ENCODE measurements around the gene RMP24.

Gene RMP24

DNA sequence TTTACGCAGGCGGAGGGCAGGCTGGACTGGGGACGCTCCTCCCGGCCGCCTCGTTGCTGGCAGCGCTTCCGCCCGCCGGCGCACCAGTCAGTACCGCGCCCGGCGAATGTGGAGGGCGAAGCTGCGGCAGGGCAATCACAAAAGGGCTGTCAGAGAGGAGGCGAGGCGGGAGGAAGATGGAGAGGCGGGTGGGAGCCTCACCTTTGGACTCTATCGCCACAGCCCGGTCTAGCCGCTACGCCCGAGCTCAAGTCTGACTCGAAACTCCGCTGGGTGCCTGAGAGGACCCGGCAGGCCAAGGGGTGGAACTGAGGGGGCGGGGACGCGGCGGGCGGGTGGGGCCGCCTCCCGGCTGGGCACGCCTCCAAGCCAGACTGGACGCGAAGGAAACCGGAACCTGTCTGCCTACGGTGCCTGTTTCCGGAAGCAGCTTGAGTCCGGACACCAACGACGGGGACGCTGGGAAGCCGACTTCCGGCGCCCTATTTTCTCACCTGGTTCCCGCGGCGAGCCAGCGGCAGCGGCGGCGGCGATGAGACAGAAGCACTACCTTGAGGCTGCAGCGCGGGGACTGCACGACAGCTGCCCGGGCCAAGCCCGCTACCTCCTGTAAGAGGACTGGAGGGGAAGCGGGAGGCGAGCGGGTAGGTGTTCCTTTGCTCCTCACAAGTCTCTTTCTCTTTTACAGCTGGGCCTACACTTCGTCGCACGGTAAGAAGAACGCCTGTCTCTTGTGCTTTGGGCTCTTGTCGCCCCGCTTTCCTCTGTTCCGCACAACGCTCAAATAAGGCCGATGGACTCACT, at the start of gene RMP24:
Gene RMP24 (plus strand): TSS at position 483 of the 804 bp plus-strand sequence.
- H3K27ac ChIP-seq (ENCODE audit: insufficient read depth, low read length, poor library complexity, severe bottlenecking), result peak within 1 kb of the TSS; percentile 77
- DNase-seq, result peak; percentile 90 to 92 (median 91)
- H3K9me3 ChIP-seq (ENCODE audit: control insufficient read depth, low read length), result no peaks in the 10 kb centered on the region
- peaks cover 24% of the 10 kb centered on the region for H3K4me1 ChIP-seq (ENCODE audit: control insufficient read depth, insufficient read depth, low read length, poor library complexity, severe bottlenecking)
- peak within 1 kb of the TSS; percentile 70 for H3K4me3 ChIP-seq (ENCODE audit: insufficient read depth, low read depth, low read length, poor library complexity, severe bottlenecking)
- no peaks in the 10 kb centered on the region for H3K27me3 ChIP-seq (replicated peaks; ENCODE audit: control insufficient read depth, insufficient read depth, low read length, poor library complexity, severe bottlenecking)
- H3K36me3 ChIP-seq (ENCODE audit: control insufficient read depth, insufficient read depth, low read length), result peaks cover 15% of the 10 kb centered on the region

DNA sequence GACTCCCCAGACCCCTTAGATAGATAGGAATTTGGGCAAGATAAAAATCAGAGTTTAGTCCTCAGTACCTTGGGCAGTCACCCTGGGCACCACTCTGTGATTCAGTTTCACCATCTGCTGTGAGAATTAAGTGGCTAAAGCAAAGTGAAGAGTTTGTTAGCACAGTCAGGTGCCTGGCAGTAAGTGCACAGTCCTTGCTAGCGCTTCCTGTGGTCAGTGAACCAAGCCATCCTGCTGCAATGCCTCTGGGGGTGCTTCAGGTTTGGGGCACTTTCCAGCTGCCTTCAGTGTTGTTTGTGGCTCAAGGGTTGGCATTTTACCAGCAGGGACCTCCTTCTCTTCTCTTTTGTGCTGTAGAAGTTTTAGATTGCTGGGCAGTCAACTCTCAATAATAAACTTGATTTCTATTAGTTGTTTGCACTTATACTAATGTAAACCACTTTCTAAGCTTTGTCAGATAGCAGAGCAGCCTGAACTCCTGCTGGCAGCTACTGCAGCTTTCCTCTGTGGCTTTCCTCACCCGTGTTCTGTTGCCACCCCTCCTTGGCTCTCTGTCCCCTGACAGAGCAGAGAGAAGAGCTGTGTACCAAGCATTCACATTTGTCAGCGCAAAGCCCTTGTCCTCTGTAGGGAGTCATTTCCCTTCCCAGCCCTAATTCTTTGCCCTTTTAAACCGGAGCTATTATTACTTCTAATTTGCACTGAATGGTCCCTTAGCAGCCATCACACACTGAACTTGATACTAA, 48.4 kb upstream of the RMP24 start:
- H3K36me3 ChIP-seq (ENCODE audit: control insufficient read depth, insufficient read depth, low read length), result no peaks in the 10 kb centered on the region
- H3K4me3 ChIP-seq (ENCODE audit: insufficient read depth, low read depth, low read length, poor library complexity, severe bottlenecking), result no peak overlapping the region
- no peaks in the 10 kb centered on the region for H3K27me3 ChIP-seq (replicated peaks; ENCODE audit: control insufficient read depth, insufficient read depth, low read length, poor library complexity, severe bottlenecking)
- no peak for DNase-seq
- H3K27ac ChIP-seq (ENCODE audit: insufficient read depth, low read length, poor library complexity, severe bottlenecking), result no peak overlapping the region
- H3K9me3 ChIP-seq (ENCODE audit: control insufficient read depth, low read length), result no peaks in the 10 kb centered on the region
- no peaks in the 10 kb centered on the region for H3K4me1 ChIP-seq (ENCODE audit: control insufficient read depth, insufficient read depth, low read length, poor library complexity, severe bottlenecking)

DNA sequence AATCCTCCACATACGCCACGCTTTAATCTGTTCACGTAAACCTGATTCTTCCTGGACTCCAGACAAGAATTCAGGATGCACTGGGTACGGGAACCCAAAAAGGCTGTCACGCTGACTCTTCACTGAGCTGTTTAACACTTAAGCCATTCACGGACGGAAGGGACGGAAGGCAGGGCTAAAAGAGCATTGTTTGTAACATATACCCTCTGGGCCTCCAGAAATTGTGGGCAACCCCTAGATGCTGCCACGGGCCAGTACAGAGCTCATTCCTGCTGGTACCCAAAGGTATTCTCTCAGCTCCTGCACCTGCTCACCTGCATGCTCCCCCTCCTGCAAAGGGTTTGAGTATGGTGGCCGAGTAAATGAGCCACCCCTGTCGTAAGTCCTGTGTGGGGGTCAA, 45.6 kb upstream of the RMP24 start:
- Histone ChIP-seq H3K4me1 (ENCODE audit: control insufficient read depth, insufficient read depth, low read length, poor library complexity, severe bottlenecking) (no peaks in the 10 kb centered on the region), H3K27me3 (replicated peaks; ENCODE audit: control insufficient read depth, insufficient read depth, low read length, poor library complexity, severe bottlenecking) (no peaks in the 10 kb centered on the region), H3K36me3 (ENCODE audit: control insufficient read depth, insufficient read depth, low read length) (no peaks in the 10 kb centered on the region), H3K27ac (ENCODE audit: insufficient read depth, low read length, poor library complexity, severe bottlenecking) (no peak overlapping the region), H3K9me3 (ENCODE audit: control insufficient read depth, low read length) (no peaks in the 10 kb centered on the region), H3K4me3 (ENCODE audit: insufficient read depth, low read depth, low read length, poor library complexity, severe bottlenecking) (no peak overlapping the region)
- no peak for DNase-seq

DNA sequence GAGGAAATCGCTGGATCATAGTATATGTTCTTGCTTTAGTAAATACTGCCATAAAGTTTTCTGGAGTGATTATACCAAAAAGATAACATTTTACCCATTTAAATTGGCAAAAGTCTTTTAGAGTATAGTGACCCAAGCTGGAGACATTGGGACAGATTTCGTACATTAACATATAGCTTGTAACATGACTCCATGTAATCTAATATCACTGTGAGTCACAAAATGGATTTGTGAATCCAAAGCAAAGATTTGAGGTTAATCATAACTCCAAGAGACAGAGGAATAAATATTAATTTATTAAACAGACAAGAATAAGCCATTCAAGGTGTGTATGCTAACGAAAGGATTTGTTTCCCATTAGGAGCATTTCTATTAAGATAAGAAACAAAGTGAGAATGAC, 45.0 kb upstream of the RMP24 start:
- no peak for DNase-seq

DNA sequence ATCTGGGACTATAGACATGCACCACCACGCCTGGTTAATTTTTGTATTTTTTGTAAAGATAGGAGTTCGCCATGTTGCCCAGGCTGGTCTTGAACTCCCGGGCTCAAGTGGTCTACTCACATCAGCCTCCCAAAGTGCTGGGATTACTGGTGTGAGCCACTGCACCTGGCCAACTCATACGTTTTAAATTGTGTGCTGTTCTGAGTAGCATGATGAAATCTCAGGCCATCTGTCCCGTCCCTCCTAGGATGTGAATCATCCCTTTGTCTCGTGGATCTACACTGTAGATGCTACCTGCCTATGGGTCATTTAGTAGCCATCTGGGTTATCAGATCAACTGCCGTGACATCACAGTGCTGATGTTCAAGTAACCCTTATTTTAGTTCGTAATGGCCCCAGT, 38.5 kb upstream of the RMP24 start:
- no peak for DNase-seq
- no peaks in the 10 kb centered on the region for H3K27me3 ChIP-seq (replicated peaks; ENCODE audit: control insufficient read depth, insufficient read depth, low read length, poor library complexity, severe bottlenecking)
- H3K4me3 ChIP-seq (ENCODE audit: insufficient read depth, low read depth, low read length, poor library complexity, severe bottlenecking), result no peak overlapping the region
- H3K4me1 ChIP-seq (ENCODE audit: control insufficient read depth, insufficient read depth, low read length, poor library complexity, severe bottlenecking), result no peaks in the 10 kb centered on the region
- no peaks in the 10 kb centered on the region for H3K9me3 ChIP-seq (ENCODE audit: control insufficient read depth, low read length)
- H3K27ac ChIP-seq (ENCODE audit: insufficient read depth, low read length, poor library complexity, severe bottlenecking), result no peak overlapping the region
- no peaks in the 10 kb centered on the region for H3K36me3 ChIP-seq (ENCODE audit: control insufficient read depth, insufficient read depth, low read length)

More for the DNA sequence above, 45.0 kb upstream of the RMP24 start:
- H3K27me3 ChIP-seq (replicated peaks; ENCODE audit: control insufficient read depth, insufficient read depth, low read length, poor library complexity, severe bottlenecking), result no peaks in the 10 kb centered on the region
- H3K36me3 ChIP-seq (ENCODE audit: control insufficient read depth, insufficient read depth, low read length), result no peaks in the 10 kb centered on the region
- no peaks in the 10 kb centered on the region for H3K9me3 ChIP-seq (ENCODE audit: control insufficient read depth, low read length)
- H3K4me1 ChIP-seq (ENCODE audit: control insufficient read depth, insufficient read depth, low read length, poor library complexity, severe bottlenecking), result no peaks in the 10 kb centered on the region
- no peak overlapping the region for H3K4me3 ChIP-seq (ENCODE audit: insufficient read depth, low read depth, low read length, poor library complexity, severe bottlenecking)
- no peak overlapping the region for H3K27ac ChIP-seq (ENCODE audit: insufficient read depth, low read length, poor library complexity, severe bottlenecking)

DNA sequence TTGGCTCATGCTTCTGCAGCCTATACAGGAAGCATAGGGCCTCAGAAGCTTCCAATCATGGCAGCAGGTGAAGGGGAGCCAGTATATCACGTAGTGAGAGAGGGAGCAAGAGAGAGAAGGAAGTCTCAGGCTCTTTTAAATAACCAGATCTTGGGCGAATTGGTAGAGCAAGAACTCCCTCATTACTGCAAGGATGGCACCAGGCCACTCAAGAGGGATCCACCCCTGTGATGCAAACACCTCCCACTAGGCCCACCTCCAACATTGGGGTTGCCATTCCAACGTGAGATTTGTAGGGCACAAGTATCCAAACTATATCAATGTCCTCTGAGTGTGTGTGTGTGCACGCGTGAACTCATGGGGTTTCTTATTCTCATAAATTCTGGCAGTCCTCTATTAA, 37.6 kb upstream of the RMP24 start:
- Histone ChIP-seq H3K27me3 (replicated peaks; ENCODE audit: control insufficient read depth, insufficient read depth, low read length, poor library complexity, severe bottlenecking) (no peaks in the 10 kb centered on the region), H3K36me3 (ENCODE audit: control insufficient read depth, insufficient read depth, low read length) (no peaks in the 10 kb centered on the region), H3K4me1 (ENCODE audit: control insufficient read depth, insufficient read depth, low read length, poor library complexity, severe bottlenecking) (no peaks in the 10 kb centered on the region), H3K4me3 (ENCODE audit: insufficient read depth, low read depth, low read length, poor library complexity, severe bottlenecking) (no peak overlapping the region), H3K27ac (ENCODE audit: insufficient read depth, low read length, poor library complexity, severe bottlenecking) (no peak overlapping the region), H3K9me3 (ENCODE audit: control insufficient read depth, low read length) (no peaks in the 10 kb centered on the region)
- DNase-seq, result no peak

DNA sequence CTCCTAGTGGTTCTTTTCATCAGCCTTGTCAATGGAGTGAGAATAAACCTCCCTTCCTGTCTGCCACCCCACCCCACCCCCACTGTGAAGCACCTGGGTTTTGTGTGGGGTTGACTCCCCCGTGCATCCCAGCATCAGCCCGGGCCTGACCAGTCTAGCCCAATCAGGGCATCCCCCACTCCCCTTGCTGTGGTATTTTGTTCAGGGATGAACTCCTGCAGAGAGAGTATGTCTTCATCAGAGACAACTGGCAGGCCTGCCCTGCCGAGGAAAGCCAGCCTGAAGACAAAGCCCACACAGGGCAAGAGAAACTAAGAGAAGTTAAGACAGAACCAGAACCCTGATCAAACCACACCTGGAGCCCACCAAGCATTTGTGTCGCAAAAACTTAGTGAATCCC, 36.7 kb upstream of the RMP24 start:
- no peaks in the 10 kb centered on the region for H3K9me3 ChIP-seq (ENCODE audit: control insufficient read depth, low read length)
- H3K4me3 ChIP-seq (ENCODE audit: insufficient read depth, low read depth, low read length, poor library complexity, severe bottlenecking), result no peak overlapping the region
- no peaks in the 10 kb centered on the region for H3K4me1 ChIP-seq (ENCODE audit: control insufficient read depth, insufficient read depth, low read length, poor library complexity, severe bottlenecking)
- no peaks in the 10 kb centered on the region for H3K27me3 ChIP-seq (replicated peaks; ENCODE audit: control insufficient read depth, insufficient read depth, low read length, poor library complexity, severe bottlenecking)
- no peak overlapping the region for H3K27ac ChIP-seq (ENCODE audit: insufficient read depth, low read length, poor library complexity, severe bottlenecking)
- DNase-seq, result no peak
- no peaks in the 10 kb centered on the region for H3K36me3 ChIP-seq (ENCODE audit: control insufficient read depth, insufficient read depth, low read length)

DNA sequence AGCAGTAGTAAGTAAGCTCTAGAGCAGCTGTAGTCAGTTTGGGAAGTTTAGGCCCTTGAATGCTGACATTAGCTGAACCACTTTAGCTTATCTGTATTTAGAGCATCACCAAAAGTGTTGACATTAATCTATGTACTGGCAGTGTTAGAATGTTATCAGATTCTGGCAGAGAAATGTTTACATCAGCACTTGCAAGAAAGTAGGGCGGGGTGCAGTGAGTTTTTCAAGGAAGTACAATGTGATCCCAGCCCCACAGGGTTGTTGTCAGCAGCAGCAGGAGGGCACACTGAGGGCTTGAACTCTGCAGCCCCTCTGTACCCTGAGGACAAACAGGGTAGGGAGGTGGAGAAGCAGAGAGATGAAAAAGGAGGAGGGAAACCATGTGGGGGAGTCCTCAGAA, 35.5 kb upstream of the RMP24 start:
- no peaks in the 10 kb centered on the region for H3K36me3 ChIP-seq (ENCODE audit: control insufficient read depth, insufficient read depth, low read length)
- no peak for DNase-seq
- H3K4me3 ChIP-seq (ENCODE audit: insufficient read depth, low read depth, low read length, poor library complexity, severe bottlenecking), result no peak overlapping the region
- no peaks in the 10 kb centered on the region for H3K27me3 ChIP-seq (replicated peaks; ENCODE audit: control insufficient read depth, insufficient read depth, low read length, poor library complexity, severe bottlenecking)
- no peaks in the 10 kb centered on the region for H3K4me1 ChIP-seq (ENCODE audit: control insufficient read depth, insufficient read depth, low read length, poor library complexity, severe bottlenecking)
- no peak overlapping the region for H3K27ac ChIP-seq (ENCODE audit: insufficient read depth, low read length, poor library complexity, severe bottlenecking)
- no peaks in the 10 kb centered on the region for H3K9me3 ChIP-seq (ENCODE audit: control insufficient read depth, low read length)

DNA sequence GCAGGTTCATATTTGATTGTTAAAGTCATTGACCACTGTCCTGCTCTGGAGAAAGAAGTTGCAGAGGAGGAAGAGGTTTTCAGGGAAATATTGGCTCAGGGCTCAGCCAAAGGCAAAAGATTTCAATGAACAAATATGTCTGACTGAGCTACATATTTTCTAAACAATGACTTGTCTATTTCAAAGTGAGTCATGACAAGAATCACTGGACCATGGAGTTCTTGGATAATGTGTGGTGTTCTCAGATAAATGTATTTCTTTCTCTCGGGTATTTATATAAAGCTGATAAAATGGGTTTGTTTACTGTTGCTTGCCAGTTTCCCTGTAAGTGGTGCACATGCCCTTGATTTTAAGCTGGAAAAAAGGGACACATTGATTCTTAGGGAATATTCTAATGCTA, 34.3 kb upstream of the RMP24 start:
- Histone ChIP-seq H3K36me3 (ENCODE audit: control insufficient read depth, insufficient read depth, low read length) (no peaks in the 10 kb centered on the region), H3K4me3 (ENCODE audit: insufficient read depth, low read depth, low read length, poor library complexity, severe bottlenecking) (no peak overlapping the region), H3K9me3 (ENCODE audit: control insufficient read depth, low read length) (no peaks in the 10 kb centered on the region), H3K27me3 (replicated peaks; ENCODE audit: control insufficient read depth, insufficient read depth, low read length, poor library complexity, severe bottlenecking) (no peaks in the 10 kb centered on the region), H3K4me1 (ENCODE audit: control insufficient read depth, insufficient read depth, low read length, poor library complexity, severe bottlenecking) (no peaks in the 10 kb centered on the region), H3K27ac (ENCODE audit: insufficient read depth, low read length, poor library complexity, severe bottlenecking) (no peak overlapping the region)
- DNase-seq, result no peak

DNA sequence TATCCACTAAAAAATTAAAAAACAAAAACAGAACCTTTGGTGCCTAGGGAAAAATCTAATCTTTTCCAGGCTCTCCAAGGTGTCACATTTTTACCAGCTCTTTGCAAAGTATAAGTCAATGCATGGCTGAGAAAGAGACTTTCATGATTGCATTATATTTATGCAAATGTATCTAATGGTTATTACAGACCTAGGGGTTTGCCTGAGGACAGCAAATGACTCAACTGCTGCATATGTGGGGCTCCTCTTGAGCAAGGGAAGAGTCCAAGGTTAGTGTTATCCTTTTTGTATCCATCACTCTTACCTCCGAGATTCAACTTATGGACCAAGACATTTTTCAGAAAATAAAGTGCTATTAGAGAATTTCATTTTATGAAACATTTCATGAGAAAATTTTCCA, 33.9 kb upstream of the RMP24 start:
- H3K9me3 ChIP-seq (ENCODE audit: control insufficient read depth, low read length), result no peaks in the 10 kb centered on the region
- H3K4me3 ChIP-seq (ENCODE audit: insufficient read depth, low read depth, low read length, poor library complexity, severe bottlenecking), result no peak overlapping the region
- no peaks in the 10 kb centered on the region for H3K27me3 ChIP-seq (replicated peaks; ENCODE audit: control insufficient read depth, insufficient read depth, low read length, poor library complexity, severe bottlenecking)
- H3K4me1 ChIP-seq (ENCODE audit: control insufficient read depth, insufficient read depth, low read length, poor library complexity, severe bottlenecking), result no peaks in the 10 kb centered on the region
- no peak for DNase-seq
- H3K36me3 ChIP-seq (ENCODE audit: control insufficient read depth, insufficient read depth, low read length), result no peaks in the 10 kb centered on the region
- H3K27ac ChIP-seq (ENCODE audit: insufficient read depth, low read length, poor library complexity, severe bottlenecking), result no peak overlapping the region

Data from effector memory CD4-positive, alpha-beta T cell (primary cell).